ENCODE results near the gene GUCY2F.

DNA sequence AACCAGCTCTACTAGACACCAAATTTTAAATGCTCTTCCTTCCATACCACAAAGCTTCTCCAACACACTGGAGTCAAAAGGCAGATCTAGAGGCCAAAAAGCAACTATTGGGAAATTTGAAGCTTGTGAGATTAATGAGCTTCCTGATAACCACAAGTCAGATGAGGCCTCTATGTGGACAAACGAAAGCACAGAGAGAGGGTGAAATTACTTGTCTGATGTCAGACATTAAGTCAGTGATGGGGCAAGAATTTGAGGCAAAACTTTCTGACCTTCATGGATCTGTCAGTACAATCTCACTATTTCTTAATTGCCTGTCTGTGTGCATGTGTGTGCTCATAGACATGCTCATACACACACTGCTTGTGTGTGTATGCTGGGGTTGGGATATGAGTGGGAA is 103.6 kb downstream of the GUCY2F start:
- TF ChIP-seq, protein P1, sequence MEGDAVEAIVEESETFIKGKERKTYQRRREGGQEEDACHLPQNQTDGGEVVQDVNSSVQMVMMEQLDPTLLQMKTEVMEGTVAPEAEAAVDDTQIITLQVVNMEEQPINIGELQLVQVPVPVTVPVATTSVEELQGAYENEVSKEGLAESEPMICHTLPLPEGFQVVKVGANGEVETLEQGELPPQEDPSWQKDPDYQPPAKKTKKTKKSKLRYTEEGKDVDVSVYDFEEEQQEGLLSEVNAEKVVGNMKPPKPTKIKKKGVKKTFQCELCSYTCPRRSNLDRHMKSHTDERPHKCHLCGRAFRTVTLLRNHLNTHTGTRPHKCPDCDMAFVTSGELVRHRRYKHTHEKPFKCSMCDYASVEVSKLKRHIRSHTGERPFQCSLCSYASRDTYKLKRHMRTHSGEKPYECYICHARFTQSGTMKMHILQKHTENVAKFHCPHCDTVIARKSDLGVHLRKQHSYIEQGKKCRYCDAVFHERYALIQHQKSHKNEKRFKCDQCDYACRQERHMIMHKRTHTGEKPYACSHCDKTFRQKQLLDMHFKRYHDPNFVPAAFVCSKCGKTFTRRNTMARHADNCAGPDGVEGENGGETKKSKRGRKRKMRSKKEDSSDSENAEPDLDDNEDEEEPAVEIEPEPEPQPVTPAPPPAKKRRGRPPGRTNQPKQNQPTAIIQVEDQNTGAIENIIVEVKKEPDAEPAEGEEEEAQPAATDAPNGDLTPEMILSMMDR (conservative IDR thresholded peaks at IDR 0.05 in 1 of 2, IDR thresholded peaks at IDR 0.05 in 1 of 2; ENCODE audit: extremely low read depth in 1 of 2, insufficient read depth in 1 of 2, low read depth in 1 of 2, low read length in 2 of 2): no peak
- no peak for TF ChIP-seq EZH2 (IDR thresholded peaks at IDR 0.05; ENCODE audit: borderline replicate concordance, low read length)
